ENCODE measurements around the gene PARD6A. TPM values are rescaled to one million over a fixed set of nuclear protein-coding genes. Genes with fewer than 3 reads are reported as not detected.

Gene PARD6A
- polyA plus RNA-seq, 3 donors, result 2.7 to 6.9 (median 6.1) TPM

GRCh38 chr16:67707790-67708189 lies 47.0 kb downstream of the PARD6A start:
- Histone ChIP-seq H3K4me2 (replicated peaks; ENCODE audit: extremely low read depth, low read length, poor library complexity, severe bottlenecking) (no peak overlapping the region), H2AFZ (ENCODE audit: insufficient read depth, low read depth, low read length, poor library complexity, severe bottlenecking) (no peak overlapping the region), H4K20me1 (ENCODE audit: insufficient read depth, low read length) (no peaks in the 10 kb centered on the region), H3K27ac (ENCODE audit: low read depth in 1 of 2, low read length in 2 of 2) (no peak overlapping the region), H3K27me3 (ENCODE audit: control insufficient read depth in 2 of 2, insufficient read depth in 2 of 2, low read length in 2 of 2) (no peaks in the 10 kb centered on the region), H3K9me3 (replicated peaks in 1 of 2; ENCODE audit: control insufficient read depth in 1 of 2, insufficient read depth in 1 of 2, low read length in 2 of 2) (no peaks in the 10 kb centered on the region), H3K9ac (ENCODE audit: insufficient read depth, low read length, poor library complexity, severe bottlenecking) (no peak overlapping the region), H3K4me1 (ENCODE audit: control insufficient read depth in 1 of 2, insufficient read depth in 2 of 2, low read length in 2 of 2) (no peaks in the 10 kb centered on the region), H3K79me2 (ENCODE audit: insufficient read depth, low read length) (peaks cover 15% of the 10 kb centered on the region), H3K4me3 (replicated peaks in 1 of 3; ENCODE audit: low read depth in 2 of 3, low read length in 3 of 3) (no peak overlapping the region), H3K36me3 (replicated peaks in 1 of 2; ENCODE audit: control insufficient read depth in 1 of 2, insufficient read depth in 2 of 2, low read length in 2 of 2) (no peaks in the 10 kb centered on the region)
- Mint-ChIP-seq H3K9me3 (peaks cover 0 to 1% (median 0%) of the 10 kb centered on the region in 7 donors), H3K27me3 (ENCODE audit: low read depth in 3 of 3) (no peaks in the 10 kb centered on the region), H3K4me1 (peaks cover 5% of the 10 kb centered on the region), H3K36me3 (peaks cover 3 to 7% of the 10 kb centered on the region in 2 donors), H3K27ac (no peak overlapping the region), H3K4me3 (no peak overlapping the region)
- no CpG with 5 or more reads among the region's 5 CpGs for WGBS (ENCODE audit: insufficient coverage)
- intact Hi-C loops (cut with micrococcal nuclease), result no loop called here
- DNase-seq, result no peak
- no peak for TF ChIP-seq CTCF (IDR thresholded peaks at IDR 0.05)

- Histone ChIP-seq H3K4me2 (replicated peaks; ENCODE audit: extremely low read depth, low read length, poor library complexity, severe bottlenecking) (no peak overlapping the region), H3K79me2 (ENCODE audit: insufficient read depth, low read length) (peaks cover 20% of the 10 kb centered on the region), H3K4me3 (replicated peaks in 1 of 3; ENCODE audit: low read depth in 2 of 3, low read length in 3 of 3) (no peak overlapping the region), H4K20me1 (ENCODE audit: insufficient read depth, low read length) (peaks cover 4% of the 10 kb centered on the region), H3K9me3 (replicated peaks in 1 of 2; ENCODE audit: control insufficient read depth in 1 of 2, insufficient read depth in 1 of 2, low read length in 2 of 2) (no peaks in the 10 kb centered on the region), H3K27me3 (ENCODE audit: control insufficient read depth in 2 of 2, insufficient read depth in 2 of 2, low read length in 2 of 2) (no peaks in the 10 kb centered on the region), H3K36me3 (replicated peaks in 1 of 2; ENCODE audit: control insufficient read depth in 1 of 2, insufficient read depth in 2 of 2, low read length in 2 of 2) (no peaks in the 10 kb centered on the region), H3K4me1 (ENCODE audit: control insufficient read depth in 1 of 2, insufficient read depth in 2 of 2, low read length in 2 of 2) (peaks cover 4 to 5% of the 10 kb centered on the region in 2 donors), H3K9ac (ENCODE audit: insufficient read depth, low read length, poor library complexity, severe bottlenecking) (no peak overlapping the region), H3K27ac (ENCODE audit: low read depth in 1 of 2, low read length in 2 of 2) (no peak overlapping the region), H2AFZ (ENCODE audit: insufficient read depth, low read depth, low read length, poor library complexity, severe bottlenecking) (no peak overlapping the region)
- Mint-ChIP-seq H3K4me3 (no peak overlapping the region), H3K4me1 (peaks cover 9% of the 10 kb centered on the region), H3K9me3 (peaks cover 0 to 1% (median 0%) of the 10 kb centered on the region in 7 donors), H3K27me3 (ENCODE audit: low read depth in 3 of 3) (no peaks in the 10 kb centered on the region), H3K36me3 (peaks cover 3 to 7% of the 10 kb centered on the region in 2 donors), H3K27ac (no peak overlapping the region)
- TF ChIP-seq CTCF (IDR thresholded peaks at IDR 0.05), result no peak
- intact Hi-C loops (cut with micrococcal nuclease), result no loop called here
- no CpG with 5 or more reads among the region's 2 CpGs for WGBS (ENCODE audit: insufficient coverage)
- DNase-seq, result no peak
Observed at GRCh38 chr16:67708368-67708771, 47.6 kb downstream of the PARD6A start.

Measured in CD14-positive monocyte (primary cell).